ENCODE measurements around the gene SFRP5.

The SFRP5 gene

GRCh38 chr10:97816609-97817008 lies 44.8 kb upstream of the SFRP5 start:
- no peaks in the 10 kb centered on the region for H3K27me3 ChIP-seq (ENCODE audit: insufficient read depth, low read length)
- H3K79me2 ChIP-seq (ENCODE audit: insufficient read depth, low read length) = no peaks in the 10 kb centered on the region
- no peaks in the 10 kb centered on the region for H3K9me2 ChIP-seq (ENCODE audit: low read depth, low read length)
- H3K9ac ChIP-seq (ENCODE audit: low read length) = no peak overlapping the region
- TF ChIP-seq EZH2 (IDR thresholded peaks at IDR 0.05; ENCODE audit: borderline replicate concordance, low read length) (no peak), CTCF (IDR thresholded peaks at IDR 0.05; ENCODE audit: low read length) (no peak)
- no peaks in the 10 kb centered on the region for H4K20me1 ChIP-seq (ENCODE audit: insufficient read depth, low read length)
- no peak overlapping the region for H2AFZ ChIP-seq (ENCODE audit: low read length)
- H3K27ac ChIP-seq (ENCODE audit: low read depth, low read length, poor library complexity, severe bottlenecking) = no peak overlapping the region
- H3K4me3 ChIP-seq (ENCODE audit: low read depth, low read length, poor library complexity, severe bottlenecking) = no peak overlapping the region
- no peaks in the 10 kb centered on the region for H3K36me3 ChIP-seq (ENCODE audit: insufficient read depth, low read length)
- H3K4me1 ChIP-seq (ENCODE audit: insufficient read depth, low read length, severe bottlenecking) = no peaks in the 10 kb centered on the region
- no peaks in the 10 kb centered on the region for H3K9me3 ChIP-seq (ENCODE audit: low read length)
- no peak overlapping the region for H3K4me2 ChIP-seq (ENCODE audit: low read length)
- H3F3A ChIP-seq (ENCODE audit: insufficient read depth, low read length) = no peaks in the 10 kb centered on the region

GRCh38 chr10:97814996-97815395 lies 43.2 kb upstream of the SFRP5 start:
- Histone ChIP-seq H4K20me1 (ENCODE audit: insufficient read depth, low read length) (no peaks in the 10 kb centered on the region), H2AFZ (ENCODE audit: low read length) (no peak overlapping the region), H3K9me2 (ENCODE audit: low read depth, low read length) (no peaks in the 10 kb centered on the region)

GRCh38 chr10:97813311-97813710 lies 41.5 kb upstream of the SFRP5 start:
- no peaks in the 10 kb centered on the region for H3K36me3 ChIP-seq (ENCODE audit: insufficient read depth, low read length)
- TF ChIP-seq EZH2 (IDR thresholded peaks at IDR 0.05; ENCODE audit: borderline replicate concordance, low read length) (no peak), CTCF (IDR thresholded peaks at IDR 0.05; ENCODE audit: low read length) (no peak)
- no peak overlapping the region for H3K4me2 ChIP-seq (ENCODE audit: low read length)
- H4K20me1 ChIP-seq (ENCODE audit: insufficient read depth, low read length) = no peaks in the 10 kb centered on the region
- no peak overlapping the region for H3K4me3 ChIP-seq (ENCODE audit: low read depth, low read length, poor library complexity, severe bottlenecking)
- no peak overlapping the region for H2AFZ ChIP-seq (ENCODE audit: low read length)
- H3K27ac ChIP-seq (ENCODE audit: low read depth, low read length, poor library complexity, severe bottlenecking) = no peak overlapping the region
- no peaks in the 10 kb centered on the region for H3K27me3 ChIP-seq (ENCODE audit: insufficient read depth, low read length)
- no peaks in the 10 kb centered on the region for H3K9me3 ChIP-seq (ENCODE audit: low read length)
- no peaks in the 10 kb centered on the region for H3K9me2 ChIP-seq (ENCODE audit: low read depth, low read length)
- no peaks in the 10 kb centered on the region for H3K79me2 ChIP-seq (ENCODE audit: insufficient read depth, low read length)
- no peaks in the 10 kb centered on the region for H3F3A ChIP-seq (ENCODE audit: insufficient read depth, low read length)
- no peak overlapping the region for H3K9ac ChIP-seq (ENCODE audit: low read length)
- H3K4me1 ChIP-seq (ENCODE audit: insufficient read depth, low read length, severe bottlenecking) = no peaks in the 10 kb centered on the region

More at GRCh38 chr10:97814996-97815395, 43.2 kb upstream of the SFRP5 start:
- H3K36me3 ChIP-seq (ENCODE audit: insufficient read depth, low read length) = no peaks in the 10 kb centered on the region
- no peaks in the 10 kb centered on the region for H3K4me1 ChIP-seq (ENCODE audit: insufficient read depth, low read length, severe bottlenecking)
- no peak overlapping the region for H3K9ac ChIP-seq (ENCODE audit: low read length)
- no peak overlapping the region for H3K4me3 ChIP-seq (ENCODE audit: low read depth, low read length, poor library complexity, severe bottlenecking)
- no peaks in the 10 kb centered on the region for H3K79me2 ChIP-seq (ENCODE audit: insufficient read depth, low read length)
- no peak overlapping the region for H3K4me2 ChIP-seq (ENCODE audit: low read length)
- no peaks in the 10 kb centered on the region for H3F3A ChIP-seq (ENCODE audit: insufficient read depth, low read length)
- H3K27me3 ChIP-seq (ENCODE audit: insufficient read depth, low read length) = no peaks in the 10 kb centered on the region
- no peak overlapping the region for H3K27ac ChIP-seq (ENCODE audit: low read depth, low read length, poor library complexity, severe bottlenecking)
- no peaks in the 10 kb centered on the region for H3K9me3 ChIP-seq (ENCODE audit: low read length)
- TF ChIP-seq CTCF (IDR thresholded peaks at IDR 0.05; ENCODE audit: low read length) (no peak), EZH2 (IDR thresholded peaks at IDR 0.05; ENCODE audit: borderline replicate concordance, low read length) (no peak)
